NCI-H1417 treated with DMSO at 0.1 percent for 48 hours (cell line): ENCODE data around the gene AKT1.
"Not testable (repeated sequence)": the region's sequence is repeated elsewhere in the genome, so short reads cannot be mapped to it uniquely, and the experiment has no call there.

Source experiments
- DNase-seq: peaks from one replicate; lab custom pipeline; 2025; lab: John Stamatoyannopoulos, UW

Gene AKT1

GRCh38 chr14:104753528-104754212 is 41.9 kb downstream of the AKT1 start:
- no peak for DNase-seq

DNA sequence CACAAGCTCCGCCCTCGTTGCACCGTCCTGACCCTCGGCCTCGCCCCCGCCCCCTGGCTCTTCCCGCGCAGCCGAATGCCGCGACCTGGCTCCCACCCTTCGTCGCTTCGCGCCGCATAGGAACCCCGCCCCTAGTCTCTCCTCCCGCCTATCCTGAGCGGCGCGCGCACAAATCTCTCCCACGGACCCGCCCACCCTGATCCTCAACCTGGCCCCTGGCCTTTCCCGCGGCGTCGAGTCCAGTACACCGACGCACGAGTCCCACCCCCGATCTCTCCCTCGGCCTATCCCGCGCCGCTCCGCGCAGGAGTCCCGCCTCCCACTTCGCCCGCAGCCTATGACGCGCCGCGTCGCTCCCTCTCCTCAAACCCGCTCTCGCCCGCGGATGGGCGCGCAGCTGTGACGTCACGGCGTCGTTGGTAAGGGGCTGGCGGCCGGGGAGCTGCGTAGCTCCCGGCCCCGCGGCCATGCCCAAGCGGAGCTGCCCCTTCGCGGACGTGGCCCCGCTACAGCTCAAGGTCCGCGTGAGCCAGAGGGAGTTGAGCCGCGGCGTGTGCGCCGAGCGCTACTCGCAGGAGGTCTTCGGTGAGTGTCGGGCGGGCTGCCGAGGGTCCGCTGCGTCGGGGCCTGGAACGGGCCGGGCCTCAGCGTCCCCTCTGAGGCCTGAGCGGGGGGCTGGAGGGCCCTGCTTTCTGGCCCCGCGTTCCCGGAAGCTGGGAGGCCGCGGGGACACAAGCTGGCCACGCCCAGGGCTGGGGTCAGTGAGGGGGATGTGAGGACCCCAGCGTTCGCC is 42.6 kb downstream of the AKT1 start, which contains the start of gene SIVA1:
SIVA1 (plus strand) TSS at position 413 of the 793 bp plus-strand sequence; CDS start at position 468, 55 bp downstream.
- peak; percentile 99 for DNase-seq

DNA sequence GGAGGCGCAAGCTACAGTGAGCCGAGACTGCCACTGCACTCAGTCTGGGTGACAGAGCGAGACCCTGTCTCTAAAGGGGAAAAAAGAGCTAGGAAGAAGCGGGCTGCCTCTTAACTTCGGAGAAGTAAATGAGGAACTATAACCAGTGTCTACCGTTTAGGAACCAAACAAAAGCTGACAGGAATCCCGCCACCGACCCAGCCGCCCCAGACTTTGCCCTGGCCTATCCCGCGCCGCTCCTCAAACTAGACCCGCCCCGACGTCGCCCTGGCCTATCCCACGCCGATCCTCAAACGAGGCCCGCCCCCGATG is 43.2 kb downstream of the AKT1 start:
- no peak for DNase-seq

GRCh38 chr14:104751539-104752422 is 43.8 kb downstream of the AKT1 start:
- no peak for DNase-seq

GRCh38 chr14:104750753-104751057 is 44.8 kb downstream of the AKT1 start:
- not testable (repeated sequence) for DNase-seq

DNA sequence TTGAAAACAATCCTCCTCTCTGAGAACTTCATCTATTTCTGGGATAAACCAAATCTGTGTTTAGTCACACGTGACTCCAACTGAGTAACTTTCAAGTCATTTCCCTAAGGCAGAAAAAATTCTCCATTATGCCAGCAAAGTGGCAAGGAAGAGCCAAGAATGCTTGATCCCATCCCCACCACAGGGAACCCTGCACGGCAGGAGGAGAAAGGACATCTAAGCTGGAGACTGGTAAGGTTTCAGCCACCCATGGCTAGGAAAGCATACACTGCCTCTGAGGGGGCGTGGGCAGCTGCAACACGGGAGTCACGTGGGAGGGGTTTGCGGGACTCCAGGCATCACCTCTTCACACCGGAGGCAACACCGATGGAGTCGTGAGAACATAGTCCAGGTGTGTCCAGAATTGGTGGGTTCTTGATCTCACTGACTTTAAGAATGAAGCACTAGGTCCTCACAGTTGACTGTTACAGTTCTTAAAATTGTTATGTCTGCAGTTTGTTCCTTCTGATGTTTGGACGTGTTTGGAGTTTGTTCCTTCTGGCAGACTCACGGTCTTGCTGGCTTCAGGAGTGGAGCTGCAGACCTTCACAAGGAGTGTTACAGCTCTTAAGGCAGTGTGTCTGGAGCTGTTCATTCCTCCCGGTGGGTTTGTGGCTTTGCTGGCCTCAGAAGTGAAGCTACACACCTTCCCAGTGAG is 45.3 kb downstream of the AKT1 start:
- no peak for DNase-seq

DNA sequence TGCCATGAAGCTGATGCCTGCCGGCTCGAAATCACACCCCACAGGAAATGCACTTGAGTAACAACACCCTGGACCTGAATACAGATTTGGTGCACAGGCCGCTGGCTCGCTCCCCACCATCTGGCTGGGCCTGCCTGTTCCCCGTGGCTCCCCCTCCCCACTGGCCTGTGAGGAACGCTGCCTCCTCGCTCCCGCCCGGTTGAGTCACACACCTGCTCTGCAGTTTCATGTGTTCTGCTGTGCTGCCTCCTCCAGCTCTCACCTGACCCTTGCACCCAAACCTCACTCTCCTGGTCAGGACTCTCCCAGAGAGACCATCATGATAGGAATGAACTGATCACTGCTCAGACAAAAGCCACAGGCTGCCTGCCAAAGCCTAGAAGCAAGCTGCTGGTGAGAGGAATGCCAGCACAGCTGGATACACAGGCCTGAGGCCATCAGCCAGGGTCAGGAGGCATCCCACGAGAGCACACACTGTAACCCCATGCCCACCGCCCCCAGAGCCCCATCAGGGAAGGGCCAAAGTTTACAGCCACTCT is 46.4 kb downstream of the AKT1 start:
- no peak for DNase-seq

- no peak for DNase-seq
Measured at GRCh38 chr14:104747876-104748275, 47.7 kb downstream of the AKT1 start.

- peak; percentile 7 for DNase-seq
Measured at GRCh38 chr14:104746934-104747481, 48.5 kb downstream of the AKT1 start.

DNA sequence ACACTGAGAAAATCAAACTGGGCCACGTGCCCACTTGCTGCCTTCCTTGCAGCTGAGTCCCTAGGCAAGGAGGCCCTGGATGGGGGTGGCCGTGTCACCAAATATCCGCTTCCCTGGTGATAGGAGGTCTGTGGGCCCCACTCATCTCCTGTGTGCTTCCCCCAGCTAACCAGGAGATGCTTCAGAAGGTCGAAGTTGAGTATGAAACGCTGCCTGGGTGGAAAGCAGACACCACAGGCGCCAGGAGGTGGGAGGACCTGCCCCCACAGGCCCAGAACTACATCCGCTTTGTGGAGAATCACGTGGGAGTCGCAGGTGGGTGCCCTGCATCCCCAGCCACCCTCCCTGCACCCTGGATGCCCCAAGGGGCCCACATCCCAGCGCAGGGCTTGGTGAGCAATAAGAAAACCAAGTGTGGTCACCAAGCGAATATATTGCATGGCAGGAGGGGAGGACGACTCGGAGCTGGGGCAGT is 49.4 kb downstream of the AKT1 start:
- DNase-seq = no peak

GRCh38 chr14:104745431-104745830 is 50.1 kb downstream of the AKT1 start:
- no peak for DNase-seq

- DNase-seq = no peak
Measured at GRCh38 chr14:104744484-104744883, 51.1 kb downstream of the AKT1 start.

DNA sequence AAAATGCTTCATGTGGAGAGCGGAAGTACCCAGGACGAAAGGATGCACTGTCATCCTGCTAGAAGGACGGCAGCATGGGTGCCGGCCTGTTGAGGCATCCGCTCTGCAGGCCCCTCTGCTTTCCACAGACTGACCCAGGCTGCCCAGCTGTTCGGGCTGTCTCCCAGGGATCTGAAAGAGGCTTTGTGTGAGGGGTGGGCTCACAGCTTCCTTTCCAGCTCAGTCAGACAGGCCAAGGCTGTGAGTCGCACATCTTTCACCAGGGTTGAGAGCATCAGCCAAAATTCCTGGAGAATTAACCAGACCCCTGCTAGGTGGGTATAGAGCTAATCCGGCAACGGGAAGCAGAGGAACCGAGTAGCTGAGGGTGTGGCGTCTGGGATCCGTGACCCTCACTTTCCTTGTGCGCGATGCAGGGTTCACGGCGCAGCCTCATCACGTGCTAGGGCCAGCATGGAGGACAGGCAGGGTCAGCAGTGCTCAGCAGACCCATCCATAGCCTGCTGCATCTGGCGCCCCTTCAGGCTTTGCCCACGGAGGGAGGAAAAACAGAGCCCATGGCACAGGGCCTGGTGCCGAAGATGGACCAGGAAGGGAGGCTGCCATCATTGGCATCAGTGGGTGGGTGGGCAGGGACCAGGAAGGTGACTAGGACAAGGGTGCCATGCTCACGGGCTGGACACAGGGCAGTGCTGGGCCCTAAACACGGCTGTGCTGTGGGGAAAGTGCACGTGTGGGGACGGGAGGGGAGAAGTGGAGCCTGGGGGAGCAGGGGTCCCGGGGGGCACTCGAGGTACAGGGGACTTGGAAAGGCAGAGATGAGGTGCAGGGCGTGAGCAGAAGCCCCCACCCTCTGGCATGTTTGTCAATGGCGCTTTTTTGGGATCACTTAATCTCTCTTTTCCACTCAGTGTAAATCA is 51.8 kb downstream of the AKT1 start:
- DNase-seq = no peak

DNA sequence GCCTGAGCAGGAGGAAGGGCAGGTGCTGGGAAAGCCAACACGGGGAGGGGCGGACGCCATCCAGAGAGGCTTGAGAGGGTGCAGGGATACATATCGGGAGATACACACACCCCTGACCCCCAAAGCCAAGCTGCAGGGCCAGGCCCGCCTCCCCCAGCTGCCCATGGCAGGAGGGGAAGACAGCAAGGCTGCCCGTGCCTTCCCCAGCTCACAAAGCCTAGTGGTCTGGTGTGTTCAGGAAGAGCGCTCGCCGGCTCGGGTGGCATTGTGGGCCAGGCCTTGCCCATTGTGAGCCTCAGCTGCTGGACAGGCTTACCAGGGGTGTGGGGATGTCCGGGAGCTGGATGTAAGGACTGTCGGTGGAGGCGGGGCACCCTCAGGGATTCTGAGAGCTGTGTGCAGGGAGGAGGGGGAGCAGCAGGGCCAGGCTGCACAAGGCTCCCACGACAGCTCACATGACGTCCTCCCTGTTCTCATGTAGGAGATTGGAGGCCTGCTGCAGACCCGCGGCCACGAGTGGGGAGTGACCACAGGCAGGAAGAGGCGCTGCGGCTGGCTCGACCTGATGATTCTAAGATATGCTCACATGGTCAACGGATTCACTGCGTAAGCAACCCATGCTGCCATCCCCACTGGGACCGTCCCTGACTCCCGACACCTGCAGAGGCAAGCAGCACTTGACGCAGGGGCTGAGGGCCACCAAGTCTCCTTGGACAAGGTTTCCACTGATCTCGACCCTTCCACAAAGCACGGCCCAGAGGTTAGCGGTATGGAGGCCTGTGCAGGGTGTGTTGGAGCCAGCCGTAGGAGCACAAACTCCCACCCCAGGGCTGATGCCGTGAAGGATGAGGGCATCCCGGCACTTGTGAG is 52.7 kb downstream of the AKT1 start:
- DNase-seq = no peak

DNA sequence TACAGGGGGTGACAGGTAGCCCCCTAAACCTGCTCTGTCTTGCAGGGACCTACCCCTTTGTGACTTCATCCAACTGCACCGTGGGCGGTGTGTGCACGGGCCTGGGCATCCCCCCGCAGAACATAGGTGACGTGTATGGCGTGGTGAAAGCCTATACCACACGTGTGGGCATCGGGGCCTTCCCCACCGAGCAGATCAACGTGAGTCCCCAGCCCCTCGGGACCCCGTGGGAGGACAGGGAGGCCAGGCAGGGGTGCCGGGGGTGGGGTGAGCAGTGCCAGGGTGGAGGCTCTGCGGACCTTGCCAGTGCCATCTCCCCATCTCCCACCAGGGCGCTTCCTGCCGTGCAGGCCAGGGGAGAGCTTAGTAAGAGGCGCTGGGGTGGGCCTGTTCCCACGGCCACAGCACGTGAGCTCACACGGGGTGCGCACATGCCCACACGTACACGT is 53.7 kb downstream of the AKT1 start:
- DNase-seq = no peak

- no peak for DNase-seq
Measured at GRCh38 chr14:104741108-104741802, 54.3 kb downstream of the AKT1 start.

- DNase-seq = no peak
Measured at GRCh38 chr14:104739546-104740516, 55.7 kb downstream of the AKT1 start.
